MCF 10A (cell line): ENCODE measurements around the gene MUC12. TPM values are rescaled to one million over a fixed set of nuclear protein-coding genes. Genes with fewer than 3 reads are reported as not detected.

Source experiments
- BruUV-seq: library from RNA; stranded (reverse); fragments of 400-500 nt; replicated peaks from 2 replicates; lab custom pipeline; 2021; lab: Mats Ljungman, UMichigan
- CTCF ChIA-PET: fragments of 300-600 bp; sonication (Branson Sonifier 250); formaldehyde crosslinking; extraction: SDS; loops from one replicate; lab custom pipeline; 2021; ENCODE audit warnings: antibody characterized with exemption, inconsistent platforms; lab: Yijun Ruan, JAX
- POLR2A ChIA-PET: fragments of 300-600, 350-650 bp; sonication (Branson Sonifier 250); formaldehyde crosslinking; extraction: SDS; loops from one replicate; lab custom pipeline; 2020; ENCODE audit warnings: antibody characterized with exemption, inconsistent platforms; lab: Yijun Ruan, JAX
- DNase-seq: peaks from one replicate; pipeline ENCODE4 v3.0.0-alpha.2; 2018; ENCODE audit not compliant: unreplicated experiment
- H3K27ac Mint-ChIP-seq: one replicate; pipeline ENCODE4 v1.8.0; 2022; ENCODE audit warnings: mild to moderate bottlenecking, low read depth, mixed read lengths; ENCODE audit not compliant: unreplicated experiment
- H3K27me3 Mint-ChIP-seq: one replicate; pipeline ENCODE4 v1.8.0; 2022; ENCODE audit warnings: mixed read lengths; ENCODE audit not compliant: insufficient read depth, unreplicated experiment
- H3K36me3 Mint-ChIP-seq: one replicate; pipeline ENCODE4 v1.8.0; 2022; ENCODE audit warnings: mild to moderate bottlenecking, moderate library complexity, mixed read lengths; ENCODE audit not compliant: insufficient read depth, unreplicated experiment
- H3K4me1 Mint-ChIP-seq: one replicate; pipeline ENCODE4 v1.8.0; 2022; ENCODE audit warnings: mixed read lengths; ENCODE audit not compliant: insufficient read depth, unreplicated experiment
- H3K4me3 Mint-ChIP-seq: one replicate; pipeline ENCODE4 v1.8.0; 2022; ENCODE audit warnings: mild to moderate bottlenecking, moderate library complexity, mixed read lengths; ENCODE audit not compliant: unreplicated experiment
- H3K9me3 Mint-ChIP-seq: one replicate; pipeline ENCODE4 v1.8.0; 2022; ENCODE audit warnings: mixed read lengths; ENCODE audit not compliant: unreplicated experiment
- CTCF ChIP-seq: fragments of 200-600 bp; IDR thresholded peaks from one replicate; pipeline ENCODE4 v1.8.0; 2022; ENCODE audit warnings: antibody characterized with exemption, mild to moderate bottlenecking; ENCODE audit not compliant: unreplicated experiment
- intact Hi-C: fragments of 100-400 bp; cut with micrococcal nuclease; formaldehyde crosslinking; loops from 2 replicates; pipeline ENCODE4 v1.14.1; 2022
- total RNA-seq: library from RNA; stranded (reverse); gene quantifications from 2 replicates; pipeline ENCODE4 v1.2.3, GENCODE V29; 2022

The MUC12 gene
- total RNA-seq, 1 experiment from 2014 or later, result not detected

GRCh38 chr7:100949227-100949932, 20.0 kb upstream of the MUC12 start, which contains the start of gene MUC3A:
TSS of gene MUC3A (plus strand) at chr7:100949534. CDS start at chr7:100949625, 91 bp downstream.
- no peak for TF ChIP-seq CTCF
- intact Hi-C loops, result no loop called here
- Mint-ChIP-seq H3K4me3 (no peak within 1 kb of the TSS), H3K27me3 (peaks cover 10% of the 10 kb centered on the region), H3K36me3 (no peaks in the 10 kb centered on the region), H3K27ac (no peak within 1 kb of the TSS), H3K9me3 (no peaks in the 10 kb centered on the region), H3K4me1 (no peaks in the 10 kb centered on the region)
- DNase-seq, result no peak
- CTCF ChIA-PET, result interaction anchor here (0.6 to 1.0 kb wide), 3 partner anchors 109 to 243 kb away, joined by 3 read pairs; no protein-coding TSS in a partner anchor
- no TSS peak for BruUV-seq
- POLR2A ChIA-PET, result no interaction called here

GRCh38 chr7:100949933-100950443, 19.4 kb upstream of the MUC12 start:
- H3K4me3 Mint-ChIP-seq, result no peak overlapping the region
- no peaks in the 10 kb centered on the region for H3K36me3 Mint-ChIP-seq
- no peaks in the 10 kb centered on the region for H3K4me1 Mint-ChIP-seq
- no peak overlapping the region for H3K27ac Mint-ChIP-seq
- H3K27me3 Mint-ChIP-seq, result peaks cover 10% of the 10 kb centered on the region
- ChIA-PET POLR2A (no interaction called here), CTCF (interaction anchor here (1.0 kb wide), 1 partner anchor 109 kb away, joined by 3 read pairs; no protein-coding TSS in a partner anchor)
- BruUV-seq, result no TSS peak
- no peak for TF ChIP-seq CTCF
- intact Hi-C loops, result no loop called here
- H3K9me3 Mint-ChIP-seq, result no peaks in the 10 kb centered on the region
- DNase-seq, result no peak

GRCh38 chr7:100951172-100951571, 18.2 kb upstream of the MUC12 start:
- intact Hi-C loops, result no loop called here
- no peak for TF ChIP-seq CTCF
- H3K36me3 Mint-ChIP-seq, result no peaks in the 10 kb centered on the region
- peaks cover 10% of the 10 kb centered on the region for H3K27me3 Mint-ChIP-seq
- H3K27ac Mint-ChIP-seq, result no peak overlapping the region
- no TSS peak for BruUV-seq
- H3K4me1 Mint-ChIP-seq, result no peaks in the 10 kb centered on the region
- POLR2A ChIA-PET, result no interaction called here
- no peak for DNase-seq
- CTCF ChIA-PET, result no interaction called here
- H3K4me3 Mint-ChIP-seq, result no peak overlapping the region
- H3K9me3 Mint-ChIP-seq, result no peaks in the 10 kb centered on the region

- POLR2A ChIA-PET, result interaction anchor here (0.6 kb wide), 1 partner anchor 223 kb away, joined by 5 read pairs; no protein-coding TSS in a partner anchor
Measured at GRCh38 chr7:100951888-100952560, 17.3 kb upstream of the MUC12 start.

More at GRCh38 chr7:100951888-100952560, 17.3 kb upstream of the MUC12 start:
- Mint-ChIP-seq H3K4me3 (no peak overlapping the region), H3K36me3 (no peaks in the 10 kb centered on the region), H3K9me3 (no peaks in the 10 kb centered on the region), H3K4me1 (no peaks in the 10 kb centered on the region), H3K27me3 (peaks cover 10% of the 10 kb centered on the region), H3K27ac (no peak overlapping the region)
- no peak for DNase-seq
- CTCF ChIA-PET, result no interaction called here
- intact Hi-C loops, result no loop called here
- no peak for TF ChIP-seq CTCF
- no TSS peak for BruUV-seq
